ENCODE results near the gene FZD4.
A peak's percentile ranks its signal among the peaks of the same experiment; 100 is the strongest.
"Not testable (repeated sequence)": the region's sequence is repeated elsewhere in the genome, so short reads cannot be mapped to it uniquely, and the experiment has no call there.

FZD4 gene

GRCh38 chr11:86955361-86956120, at the start of gene FZD4:
TSS of gene FZD4 (minus strand) at chr11:86955395. CDS start at chr11:86955085, 310 bp downstream.
- peak; percentile 51 for DNase-seq

DNA sequence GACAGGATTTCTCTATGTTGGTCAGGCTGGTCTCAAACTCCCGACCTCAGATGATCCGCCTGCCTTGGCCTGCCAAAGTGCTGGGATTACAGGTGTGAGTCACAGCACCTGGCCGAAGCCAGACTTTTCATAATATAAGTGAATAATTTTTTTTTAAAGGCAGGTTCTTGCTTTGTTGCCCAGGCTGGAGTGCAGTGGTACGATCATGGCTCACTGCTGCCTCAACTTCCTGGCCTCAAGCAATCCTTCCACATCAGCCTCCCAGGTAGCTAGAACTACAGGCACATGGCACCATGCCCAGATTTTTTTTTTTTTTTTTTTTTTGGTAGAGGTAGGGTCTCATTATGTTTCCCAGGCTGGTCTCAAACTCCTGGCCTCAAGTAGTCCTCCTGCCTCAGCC, 49.1 kb upstream of the FZD4 start:
- DNase-seq, result not testable (repeated sequence)

DNA sequence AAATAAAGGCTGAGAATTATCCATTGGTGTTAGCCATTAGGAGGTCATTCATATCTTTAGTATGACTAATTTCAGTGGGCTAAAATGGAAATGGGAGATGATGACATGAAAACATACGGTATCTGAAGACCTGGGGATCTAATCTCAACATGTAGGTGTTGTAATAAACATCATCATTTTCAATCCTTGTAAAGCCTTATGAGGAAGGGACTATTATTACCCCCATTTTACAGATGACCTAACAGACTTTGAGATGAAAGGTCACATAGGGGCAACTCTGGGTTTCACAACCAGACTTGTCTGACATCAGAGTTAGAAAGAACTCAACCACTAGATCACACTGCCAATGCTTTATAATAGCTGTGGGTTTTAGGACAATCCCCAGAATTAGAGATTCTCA, 47.7 kb upstream of the FZD4 start:
- DNase-seq, result no peak

GRCh38 chr11:86999859-87000753, 44.9 kb upstream of the FZD4 start:
- DNase-seq, result no peak

DNA sequence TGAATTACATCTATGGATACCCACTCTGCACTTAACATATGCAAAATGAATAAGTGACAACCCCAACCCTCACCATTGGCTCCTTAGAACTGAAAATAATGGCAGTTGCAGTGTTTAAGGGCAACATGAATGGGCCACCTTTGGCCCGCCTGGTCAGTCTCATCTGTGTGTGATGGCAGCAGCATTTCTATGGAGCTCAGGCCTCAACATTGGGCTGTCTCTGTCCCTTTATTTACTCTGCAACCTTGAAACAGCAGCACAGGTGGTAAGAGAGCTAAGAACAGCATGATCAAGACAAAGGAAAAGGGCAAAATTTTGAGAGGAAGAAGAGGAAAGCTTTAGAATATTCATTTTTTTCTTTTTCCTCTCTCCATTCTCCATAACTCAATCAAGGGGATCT, 44.2 kb upstream of the FZD4 start:
- DNase-seq, result no peak

DNA sequence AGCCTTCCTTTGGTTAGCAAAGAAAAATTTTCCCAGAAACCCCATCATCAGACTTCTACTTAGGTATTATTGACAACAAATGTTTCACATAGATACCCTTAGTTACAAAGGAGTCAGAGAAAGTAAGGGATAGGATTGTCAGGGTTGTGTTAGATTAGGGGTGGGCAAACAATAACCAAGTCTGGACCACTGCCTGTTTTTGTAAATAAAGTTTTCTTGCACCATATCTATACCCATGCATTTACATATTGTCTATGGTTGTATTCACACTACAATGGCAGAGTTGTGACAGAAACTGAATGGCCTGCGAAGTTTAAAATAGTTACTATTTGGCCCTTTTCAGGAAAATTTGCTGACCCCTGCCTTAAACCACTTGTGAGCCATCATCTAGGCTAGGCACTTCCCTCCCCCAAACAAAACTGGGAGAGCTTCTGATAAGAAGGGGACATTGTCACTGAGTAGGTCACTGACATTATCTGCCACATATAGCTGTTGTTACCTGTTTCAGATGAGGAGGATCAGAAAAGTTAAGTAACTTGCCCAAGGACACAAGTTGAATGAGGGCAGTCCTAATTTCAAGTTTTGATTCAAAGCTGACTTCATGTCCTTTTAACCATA, 41.9 kb upstream of the FZD4 start:
- no peak for DNase-seq

- DNase-seq, result no peak
These were observed 37.8 kb upstream of the FZD4 start for GRCh38 chr11:86993031-86993430.

- not testable (repeated sequence) for DNase-seq
These were observed 37.1 kb upstream of the FZD4 start for GRCh38 chr11:86992340-86992739.

DNA sequence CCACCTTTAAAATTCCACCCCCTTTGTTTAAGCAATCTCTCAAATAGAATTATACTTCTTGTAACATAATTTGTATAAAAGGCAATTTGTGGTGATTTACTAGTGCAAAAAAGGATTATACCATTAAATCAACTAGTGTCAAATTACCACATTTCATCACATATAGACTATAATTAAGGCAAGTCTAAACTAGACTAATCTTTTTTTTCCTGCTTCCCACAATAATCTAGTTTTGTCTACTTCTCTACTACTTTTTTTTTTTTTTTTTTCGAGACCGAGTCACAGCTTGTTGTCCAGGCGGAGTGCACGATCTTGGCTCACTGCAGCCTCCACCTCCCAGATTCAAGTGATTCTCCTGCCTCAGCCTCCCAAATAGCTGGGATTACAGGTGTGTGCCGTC, 36.1 kb upstream of the FZD4 start:
- no peak for DNase-seq

DNA sequence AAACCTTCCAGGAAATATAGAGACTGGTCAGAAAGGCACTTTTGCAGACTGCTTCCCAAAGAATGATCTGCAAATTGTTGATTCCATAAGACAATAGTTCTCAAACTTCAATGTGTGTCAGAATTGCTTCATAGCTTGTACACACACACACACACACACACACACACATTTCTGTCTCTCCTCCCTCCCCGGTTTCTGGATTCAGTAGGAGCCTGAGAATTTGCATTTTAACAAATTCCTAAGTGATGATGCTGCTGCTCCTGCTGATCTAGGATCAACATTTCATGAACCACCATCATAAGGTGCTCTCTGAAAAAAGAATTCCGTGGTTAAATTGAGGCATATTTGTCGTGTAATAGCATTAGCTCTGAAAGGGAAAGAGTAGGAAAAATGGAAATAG, 35.3 kb upstream of the FZD4 start:
- DNase-seq, result no peak

DNA sequence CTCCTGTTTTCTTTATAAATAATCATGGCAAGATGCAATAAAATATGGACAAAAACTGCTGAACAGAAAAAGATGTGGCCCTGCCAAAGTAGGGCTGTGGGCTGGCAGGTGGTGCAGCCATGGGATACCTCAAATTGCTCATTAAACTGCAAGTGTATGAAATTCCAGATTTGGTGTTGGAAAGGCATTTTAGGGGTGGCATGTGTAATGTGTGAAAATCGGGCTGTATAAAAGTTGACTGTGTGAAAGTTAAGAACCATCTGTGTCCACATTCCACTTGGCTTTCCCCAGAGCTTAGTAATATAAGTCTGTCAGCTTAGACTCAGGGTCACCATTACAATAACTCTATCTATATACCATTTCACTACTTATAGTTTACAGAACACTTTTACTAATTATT, 34.8 kb upstream of the FZD4 start:
- DNase-seq, result no peak

GRCh38 chr11:86988351-86988881, 33.2 kb upstream of the FZD4 start:
- DNase-seq, result no peak

GRCh38 chr11:86987679-86988078, 32.5 kb upstream of the FZD4 start:
- no peak for DNase-seq

- no peak for DNase-seq
These were observed 29.5 kb upstream of the FZD4 start for GRCh38 chr11:86984701-86985100.

DNA sequence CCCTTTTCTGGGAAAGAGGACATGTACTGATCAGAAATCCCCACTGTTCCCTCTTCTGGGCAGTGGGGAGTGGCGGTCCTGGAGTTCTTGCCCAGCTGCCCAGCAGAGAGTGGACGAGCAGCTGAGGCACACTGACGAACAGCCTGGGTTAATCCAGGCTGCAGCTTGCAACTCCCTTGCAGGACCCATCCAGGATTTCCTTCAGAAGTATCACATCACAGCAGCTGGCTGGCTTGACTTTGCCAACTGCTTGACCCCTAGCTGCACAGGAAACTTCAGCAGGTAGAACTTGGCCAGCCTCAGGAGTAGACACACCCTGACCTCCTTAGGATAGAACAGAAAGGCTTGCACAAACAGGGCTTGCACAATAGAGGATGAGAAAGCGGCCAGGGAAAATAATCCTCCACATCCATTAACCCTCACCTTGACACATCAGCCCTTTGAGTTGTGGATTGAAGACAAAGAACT, 27.9 kb upstream of the FZD4 start:
- DNase-seq, result no peak

GRCh38 chr11:86981777-86982540, 26.8 kb upstream of the FZD4 start:
- DNase-seq, result no peak

GRCh38 chr11:86980086-86980796, 25.0 kb upstream of the FZD4 start:
- no peak for DNase-seq

DNA sequence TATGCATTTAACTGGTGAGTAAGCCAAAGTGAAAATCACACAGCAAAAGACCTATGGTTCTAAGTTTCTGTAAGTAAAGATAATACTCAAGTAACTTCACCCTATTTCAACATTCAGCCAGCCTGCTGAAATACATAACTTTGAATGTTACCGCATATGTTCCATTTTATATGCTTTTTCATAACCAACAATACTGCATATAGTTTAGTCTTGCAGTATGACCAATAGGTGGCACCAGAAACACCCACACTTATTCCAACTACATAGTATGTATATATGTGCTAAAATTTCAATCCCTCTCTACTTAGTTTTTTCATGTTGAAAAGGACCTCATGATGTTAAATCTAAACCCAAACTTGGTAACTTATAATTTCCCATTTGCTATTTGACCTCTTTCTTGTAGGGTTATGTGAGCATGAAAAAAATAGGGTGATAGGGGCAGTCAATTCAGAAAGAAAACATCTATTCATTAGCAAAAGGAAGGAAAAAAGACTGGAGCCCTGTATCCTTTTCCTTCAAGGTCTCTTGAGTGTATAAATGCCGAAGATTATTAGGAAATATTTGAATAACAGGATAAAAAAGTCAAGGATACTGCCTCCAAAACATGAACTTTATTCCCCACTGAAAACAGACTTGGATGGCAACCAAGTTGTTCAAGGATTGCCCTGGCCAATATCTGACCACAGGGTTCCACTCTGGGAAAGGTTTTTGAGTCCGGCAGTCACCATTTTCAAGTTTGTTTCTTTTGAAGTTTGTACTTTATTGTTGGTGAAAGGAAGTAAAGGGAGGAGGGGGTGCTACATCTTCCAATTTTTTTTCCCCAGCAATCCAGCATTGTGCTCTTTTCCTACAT, 23.8 kb upstream of the FZD4 start:
- DNase-seq, result peak; percentile 38

GRCh38 chr11:86978247-86978646, 23.1 kb upstream of the FZD4 start:
- DNase-seq, result no peak

- no peak for DNase-seq
These were observed 22.4 kb upstream of the FZD4 start for GRCh38 chr11:86977441-86978050.
